ENCODE measurements around the gene CHN1.

CHN1 gene

GRCh38 chr2:175011505-175011904 lies 6.3 kb upstream of the CHN1 start:
- no peak overlapping the region for H3K4me3 ChIP-seq (ENCODE audit: low read depth, low read length)
- DNase-seq (ENCODE audit: low read depth): no peak
- no peak for TF ChIP-seq CTCF (IDR thresholded peaks at IDR 0.05; ENCODE audit: control insufficient read depth, extremely low read depth, insufficient read depth)

DNA sequence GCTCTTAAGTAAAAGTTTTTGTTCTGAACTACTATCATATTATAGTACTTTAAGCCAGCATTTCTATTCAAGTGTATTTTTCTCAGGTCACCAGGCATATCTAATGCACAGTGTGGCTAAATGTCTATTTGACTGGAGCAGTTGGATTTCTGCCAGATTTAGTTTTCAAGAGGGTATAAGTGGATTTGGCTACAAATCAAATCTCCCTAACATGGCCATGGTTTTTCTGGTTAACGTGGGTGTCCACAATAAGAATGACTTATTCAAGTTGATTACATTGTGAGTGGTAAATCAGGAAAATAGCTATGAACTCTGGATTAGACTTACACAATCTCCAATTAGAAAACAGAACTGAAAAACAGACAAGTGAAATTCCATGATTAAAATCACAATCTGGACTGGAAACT lies 5.7 kb upstream of the CHN1 start:
- no peak for DNase-seq (ENCODE audit: low read depth)
- TF ChIP-seq CTCF (IDR thresholded peaks at IDR 0.05; ENCODE audit: control insufficient read depth, extremely low read depth, insufficient read depth): no peak
- no peak overlapping the region for H3K4me3 ChIP-seq (ENCODE audit: low read depth, low read length)

DNA sequence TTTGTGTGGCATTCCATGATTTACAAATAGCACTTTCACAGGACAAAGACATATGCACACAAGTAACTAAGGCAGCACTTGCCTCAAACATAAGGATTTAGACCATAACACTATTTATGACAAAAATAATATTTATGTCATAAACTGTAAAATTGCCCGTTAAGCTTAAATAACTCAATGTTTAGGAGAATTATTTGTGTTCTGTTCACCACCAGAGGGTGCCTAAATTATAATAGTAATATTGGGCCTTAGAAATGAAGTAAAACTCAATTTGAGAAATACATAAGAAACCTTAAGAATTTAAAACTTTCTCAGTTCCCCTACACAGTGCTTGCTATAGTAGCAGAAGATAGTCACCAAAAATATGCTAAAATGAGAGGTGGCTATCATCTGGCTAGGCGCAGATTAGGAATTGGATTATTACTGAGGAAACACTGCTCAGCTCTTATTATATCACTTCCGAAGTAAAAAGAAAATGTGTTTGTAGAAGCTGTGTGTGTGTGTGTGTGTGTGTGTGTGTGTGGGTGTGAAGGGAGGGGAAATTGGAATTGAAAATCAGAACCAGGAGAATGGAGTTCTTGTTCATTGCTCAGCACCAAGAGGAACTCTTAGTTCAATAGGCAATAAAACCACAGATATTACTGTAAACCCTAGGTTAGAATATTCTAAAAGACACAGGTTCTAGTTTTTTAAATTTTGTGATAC lies 4.9 kb upstream of the CHN1 start:
- no peak for TF ChIP-seq CTCF (IDR thresholded peaks at IDR 0.05; ENCODE audit: control insufficient read depth, extremely low read depth, insufficient read depth)
- no peak for DNase-seq (ENCODE audit: low read depth)
- no peak overlapping the region for H3K4me3 ChIP-seq (ENCODE audit: low read depth, low read length)

DNA sequence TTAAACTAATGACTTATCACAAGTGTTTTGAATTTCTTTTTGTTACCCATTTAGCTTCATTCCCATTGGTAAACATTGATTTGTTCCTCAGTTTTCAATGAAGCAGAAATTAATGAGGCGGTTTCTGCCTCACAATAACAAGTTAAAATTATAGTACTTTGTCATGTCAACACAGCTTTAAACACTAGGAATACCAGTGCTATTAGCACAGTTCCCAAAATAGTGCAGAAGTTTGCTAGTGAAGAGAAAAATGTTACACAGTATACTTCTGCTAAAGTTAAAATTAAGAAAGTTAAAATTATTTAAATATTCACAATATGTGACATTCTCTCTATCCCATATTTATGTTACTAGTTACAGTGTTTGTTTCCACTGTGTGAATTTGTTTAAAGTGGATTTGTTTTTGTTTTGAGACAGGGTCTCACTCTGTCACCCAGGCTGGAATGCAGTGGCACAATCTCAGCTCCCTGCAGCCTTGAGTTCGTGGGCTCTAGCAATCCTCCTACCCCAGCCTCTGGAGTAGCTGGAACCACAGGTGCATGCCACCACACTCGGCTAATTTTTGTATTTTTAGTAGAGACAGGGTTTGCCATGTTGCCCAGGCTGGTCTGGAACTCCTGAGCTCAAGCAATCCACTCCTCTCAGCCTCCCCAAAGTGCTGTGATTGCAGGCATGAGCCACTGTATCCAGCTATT lies 3.8 kb upstream of the CHN1 start:
- no peak for TF ChIP-seq CTCF (IDR thresholded peaks at IDR 0.05; ENCODE audit: control insufficient read depth, extremely low read depth, insufficient read depth)
- DNase-seq (ENCODE audit: low read depth): no peak
- no peak overlapping the region for H3K4me3 ChIP-seq (ENCODE audit: low read depth, low read length)

DNA sequence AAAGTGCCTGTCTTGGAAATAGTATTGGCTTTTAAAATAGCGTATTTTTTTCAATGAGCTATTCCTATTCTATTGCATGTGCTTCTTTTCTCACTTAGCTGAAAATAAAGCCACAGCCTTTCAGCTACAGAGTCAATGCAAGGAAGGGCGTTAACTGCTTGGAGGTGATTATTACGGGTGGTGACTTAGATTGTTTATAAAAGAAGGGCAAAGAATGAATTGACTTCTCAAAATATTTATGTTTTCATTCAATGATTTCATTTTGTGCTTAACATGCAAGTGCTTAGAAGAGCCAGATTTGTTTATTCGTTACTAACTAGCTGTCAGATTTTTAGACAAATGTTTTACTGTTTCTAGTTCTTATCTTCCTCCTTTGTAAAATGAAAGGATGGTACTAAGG lies 2.8 kb upstream of the CHN1 start:
- H3K4me3 ChIP-seq (ENCODE audit: low read depth, low read length): no peak overlapping the region
- TF ChIP-seq CTCF (IDR thresholded peaks at IDR 0.05; ENCODE audit: control insufficient read depth, extremely low read depth, insufficient read depth): no peak
- no peak for DNase-seq (ENCODE audit: low read depth)

GRCh38 chr2:175007510-175007909 lies 2.3 kb upstream of the CHN1 start:
- no peak for TF ChIP-seq CTCF (IDR thresholded peaks at IDR 0.05; ENCODE audit: control insufficient read depth, extremely low read depth, insufficient read depth)
- no peak for DNase-seq (ENCODE audit: low read depth)
- no peak overlapping the region for H3K4me3 ChIP-seq (ENCODE audit: low read depth, low read length)
